SKM-1 (cell line): Measurements from ENCODE around the gene ZNF90.
"Not testable (repeated sequence)": the region's sequence is repeated elsewhere in the genome, so short reads cannot be mapped to it uniquely, and the experiment has no call there.

Source experiments
- DNase-seq: peaks from one replicate; lab custom pipeline; 2025; ENCODE audit not compliant: unreplicated experiment; lab: John Stamatoyannopoulos, UW

The ZNF90 gene

GRCh38 chr19:20103091-20103740 lies 25.4 kb downstream of the ZNF90 start:
- no peak for DNase-seq

- DNase-seq: no peak
Measured at GRCh38 chr19:20107301-20107700, 29.5 kb downstream of the ZNF90 start.

GRCh38 chr19:20118064-20118839 lies 40.5 kb downstream of the ZNF90 start:
- DNase-seq: not testable (repeated sequence)

- no peak for DNase-seq
Measured at GRCh38 chr19:20124879-20125278, 47.1 kb downstream of the ZNF90 start.

- DNase-seq: not testable (repeated sequence)
Measured at GRCh38 chr19:20132933-20133332, 55.1 kb downstream of the ZNF90 start.

GRCh38 chr19:20137714-20138113 lies 59.9 kb downstream of the ZNF90 start:
- DNase-seq: not testable (repeated sequence)

- no peak for DNase-seq
Measured at GRCh38 chr19:20151617-20152145, 73.9 kb downstream of the ZNF90 start.

- DNase-seq: not testable (repeated sequence)
Measured at GRCh38 chr19:20152506-20152905, 74.7 kb downstream of the ZNF90 start.

GRCh38 chr19:20153281-20153680 lies 75.5 kb downstream of the ZNF90 start:
- no peak for DNase-seq

- no peak for DNase-seq
Measured at GRCh38 chr19:20154636-20155035, 76.8 kb downstream of the ZNF90 start.

GRCh38 chr19:20162821-20163220 lies 85.0 kb downstream of the ZNF90 start:
- no peak for DNase-seq

- no peak for DNase-seq
Measured at GRCh38 chr19:20164456-20164855, 86.7 kb downstream of the ZNF90 start.

GRCh38 chr19:20165971-20166592 lies 88.3 kb downstream of the ZNF90 start:
- no peak for DNase-seq

GRCh38 chr19:20167020-20167644 lies 89.3 kb downstream of the ZNF90 start, which contains the start of gene ZNF486:
TSS of gene ZNF486 (plus strand) at chr19:20167214. CDS start at chr19:20167331, 117 bp downstream.
- DNase-seq: no peak

- DNase-seq: no peak
Measured at GRCh38 chr19:20167651-20168122, 89.9 kb downstream of the ZNF90 start.
